Activated T-helper 2 cell treated with anti-CD3 and anti-CD28 coated beads, Interferon-gamma antibody, Interleukin-2, Interleukin-4, amounts not matched to agents 10 μg/mL and 5 μg/mL and 100 μg/mL, durations not matched to agents 14 hours and 24 hours and 36 hours (primary cell): ENCODE data around the gene ASIC2. TPM values are rescaled to one million over a fixed set of nuclear protein-coding genes. Genes with fewer than 3 reads are reported as not detected.

Experiments
- DNase-seq: peaks from one replicate; pipeline ENCODE4 v3.0.0; 2021; ENCODE audit warnings: low spot score
- H3K27ac Mint-ChIP-seq: one replicate; pipeline ENCODE4 v1.8.0; 2021; ENCODE audit warnings: mixed read lengths
- H3K27me3 Mint-ChIP-seq: one replicate; pipeline ENCODE4 v1.8.0; 2021; ENCODE audit warnings: low read depth, mixed read lengths
- H3K36me3 Mint-ChIP-seq: one replicate; pipeline ENCODE4 v1.8.0; 2021; ENCODE audit warnings: low read depth, mixed read lengths
- H3K4me1 Mint-ChIP-seq: one replicate; pipeline ENCODE4 v1.8.0; 2021; ENCODE audit warnings: low read depth, mixed read lengths
- H3K4me3 Mint-ChIP-seq: one replicate; pipeline ENCODE4 v1.8.0; 2021; ENCODE audit warnings: low read depth, mild to moderate bottlenecking, moderate library complexity, mixed read lengths
- H3K9me3 Mint-ChIP-seq: one replicate; pipeline ENCODE4 v1.8.0; 2021; ENCODE audit warnings: mixed read lengths
- intact Hi-C: fragments of 100-400 bp; cut with micrococcal nuclease; formaldehyde crosslinking; loops from one replicate; pipeline ENCODE4 v1.15.1; 2023
- total RNA-seq: library from RNA; stranded (reverse); gene quantifications from 2 replicates; pipeline ENCODE4 v1.2.3, GENCODE V29; 2022

Gene ASIC2
- total RNA-seq, 1 donor from 2014 or later: not detected

DNA sequence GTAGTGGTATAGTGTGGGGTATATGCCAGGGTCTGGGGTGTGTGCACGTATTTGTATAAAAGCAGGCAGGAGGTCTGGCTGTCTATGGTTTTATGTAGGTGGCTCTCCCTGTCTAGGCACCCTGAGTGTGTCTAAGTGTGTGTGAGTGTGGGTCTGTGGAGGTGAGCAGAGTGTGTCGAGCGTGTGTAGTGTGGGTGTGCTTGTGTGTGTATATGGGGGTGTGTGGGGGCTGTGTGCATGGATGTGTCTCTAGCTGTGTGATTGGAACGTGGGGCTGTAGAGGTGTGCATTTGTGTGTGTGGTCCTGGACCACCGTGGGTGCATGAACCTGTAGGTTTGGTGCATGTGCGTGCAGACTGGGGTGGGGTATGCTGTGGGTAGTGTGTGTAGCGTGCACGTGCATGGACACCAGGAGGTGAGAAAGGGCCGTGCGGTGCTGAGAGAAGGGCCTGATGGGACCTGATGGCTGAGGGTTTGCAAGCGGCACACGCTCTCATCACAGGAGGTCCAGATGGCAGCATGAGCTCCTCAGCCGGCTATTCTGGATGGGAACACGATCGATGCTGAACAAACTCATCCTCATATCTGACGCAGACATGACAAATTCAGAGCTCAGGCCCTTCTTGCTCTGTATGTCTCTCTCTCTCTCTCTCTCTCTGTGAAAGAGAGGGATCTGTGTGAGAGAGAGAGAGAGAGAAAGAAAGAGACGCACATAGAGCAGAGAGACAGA lies 273.8 kb downstream of the ASIC2 start:
- Mint-ChIP-seq H3K9me3 (no peaks in the 10 kb centered on the region), H3K27ac (no peak overlapping the region), H3K27me3 (peaks cover 6% of the 10 kb centered on the region), H3K4me1 (no peaks in the 10 kb centered on the region), H3K36me3 (no peaks in the 10 kb centered on the region), H3K4me3 (no peak overlapping the region)
- no peak for DNase-seq
- intact Hi-C loops: no loop called here

GRCh38 chr17:33017366-33017765 lies 275.7 kb downstream of the ASIC2 start:
- intact Hi-C loops: no loop called here
- Mint-ChIP-seq H3K27me3 (peaks cover 2% of the 10 kb centered on the region), H3K27ac (no peak overlapping the region), H3K4me1 (no peaks in the 10 kb centered on the region), H3K9me3 (no peaks in the 10 kb centered on the region), H3K36me3 (no peaks in the 10 kb centered on the region), H3K4me3 (no peak overlapping the region)
- no peak for DNase-seq

DNA sequence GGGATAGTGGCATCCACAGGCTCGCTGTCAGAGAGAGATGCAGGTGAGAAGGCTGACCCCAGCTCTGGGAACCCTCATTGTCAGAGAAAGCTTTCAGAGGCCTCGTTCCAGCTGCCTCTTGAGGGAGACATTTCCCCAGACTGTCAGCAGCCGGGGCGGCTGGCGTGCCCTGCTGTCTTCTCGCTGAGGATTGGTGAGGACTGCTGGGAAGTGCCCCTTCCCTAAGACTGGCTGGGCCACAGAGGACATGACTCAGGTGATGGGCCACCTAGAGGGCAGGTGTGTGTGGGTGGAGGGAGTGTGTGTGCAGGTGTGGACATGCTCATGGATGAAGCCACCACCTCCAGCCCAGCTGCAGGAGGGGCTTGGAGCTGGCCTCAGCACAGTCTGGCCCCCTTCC lies 276.2 kb downstream of the ASIC2 start:
- no peak for DNase-seq
- Mint-ChIP-seq H3K4me3 (no peak overlapping the region), H3K27me3 (peaks cover 3% of the 10 kb centered on the region), H3K4me1 (no peaks in the 10 kb centered on the region), H3K9me3 (no peaks in the 10 kb centered on the region), H3K27ac (no peak overlapping the region), H3K36me3 (no peaks in the 10 kb centered on the region)
- intact Hi-C loops: no loop called here

- Mint-ChIP-seq H3K4me1 (no peaks in the 10 kb centered on the region), H3K27ac (no peak overlapping the region), H3K27me3 (peaks cover 4% of the 10 kb centered on the region), H3K9me3 (no peaks in the 10 kb centered on the region), H3K36me3 (no peaks in the 10 kb centered on the region), H3K4me3 (no peak overlapping the region)
- intact Hi-C loops: no loop called here
- DNase-seq: no peak
Measured at GRCh38 chr17:33015716-33016346, 277.3 kb downstream of the ASIC2 start.

DNA sequence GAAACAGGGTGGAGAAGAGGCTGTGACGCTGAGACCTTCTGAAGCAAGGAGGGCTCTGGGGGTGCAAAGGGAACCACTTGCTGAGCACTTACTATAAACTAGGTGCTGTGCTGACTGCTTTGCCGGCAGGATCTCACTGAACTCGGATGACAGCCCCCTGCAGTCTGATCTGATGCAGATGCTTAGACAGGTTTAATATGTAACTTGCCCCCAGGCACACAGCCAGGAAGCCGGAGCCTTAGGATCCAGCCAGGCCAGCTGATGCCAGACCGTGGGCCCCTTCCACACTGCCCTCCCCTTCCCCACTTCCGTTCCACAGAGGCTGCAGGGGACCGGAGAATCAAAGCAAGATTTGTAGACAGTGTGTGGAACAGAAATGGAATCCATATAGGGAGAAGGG lies 278.3 kb downstream of the ASIC2 start:
- DNase-seq: no peak
- intact Hi-C loops: no loop called here
- no peaks in the 10 kb centered on the region for H3K36me3 Mint-ChIP-seq
- H3K4me1 Mint-ChIP-seq: no peaks in the 10 kb centered on the region
- no peak overlapping the region for H3K27ac Mint-ChIP-seq
- no peak overlapping the region for H3K4me3 Mint-ChIP-seq
- peaks cover 4% of the 10 kb centered on the region for H3K27me3 Mint-ChIP-seq
- no peaks in the 10 kb centered on the region for H3K9me3 Mint-ChIP-seq

GRCh38 chr17:33013596-33014375 lies 279.3 kb downstream of the ASIC2 start:
- no peaks in the 10 kb centered on the region for H3K9me3 Mint-ChIP-seq
- DNase-seq: no peak
- H3K4me3 Mint-ChIP-seq: no peak overlapping the region
- no peaks in the 10 kb centered on the region for H3K4me1 Mint-ChIP-seq
- H3K36me3 Mint-ChIP-seq: no peaks in the 10 kb centered on the region
- peaks cover 2% of the 10 kb centered on the region for H3K27me3 Mint-ChIP-seq
- H3K27ac Mint-ChIP-seq: no peak overlapping the region
- intact Hi-C loops: no loop called here

DNA sequence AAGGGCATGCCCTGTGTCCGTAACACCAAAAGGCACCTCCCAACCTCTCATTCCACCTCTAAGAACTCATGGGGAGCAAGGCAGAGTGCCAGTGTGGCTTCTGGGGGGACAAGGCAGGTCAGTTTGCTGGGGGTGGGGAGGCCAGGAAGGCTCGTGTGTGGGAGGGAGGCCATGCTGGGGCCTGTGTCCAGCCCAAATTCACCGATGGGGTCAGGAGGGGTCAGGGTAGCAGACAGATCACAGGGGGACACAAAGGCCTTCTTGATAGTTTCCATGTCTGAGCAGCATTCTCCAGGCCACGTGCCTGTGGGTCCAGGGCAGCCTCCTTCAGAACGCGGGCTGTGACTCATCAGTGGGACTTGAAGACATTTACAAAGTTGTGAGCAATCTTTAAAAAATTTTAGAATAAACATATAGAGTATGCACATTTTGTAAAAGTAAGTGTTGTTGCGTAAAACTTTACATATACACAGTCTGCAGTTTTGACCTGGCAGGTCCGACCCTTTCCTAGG lies 280.5 kb downstream of the ASIC2 start:
- no peaks in the 10 kb centered on the region for H3K36me3 Mint-ChIP-seq
- H3K9me3 Mint-ChIP-seq: no peaks in the 10 kb centered on the region
- no peaks in the 10 kb centered on the region for H3K4me1 Mint-ChIP-seq
- H3K27me3 Mint-ChIP-seq: peaks cover 4% of the 10 kb centered on the region
- H3K27ac Mint-ChIP-seq: no peak overlapping the region
- intact Hi-C loops: no loop called here
- no peak overlapping the region for H3K4me3 Mint-ChIP-seq
- DNase-seq: no peak

GRCh38 chr17:33009636-33010035 lies 283.5 kb downstream of the ASIC2 start:
- peaks cover 5% of the 10 kb centered on the region for H3K27me3 Mint-ChIP-seq

DNA sequence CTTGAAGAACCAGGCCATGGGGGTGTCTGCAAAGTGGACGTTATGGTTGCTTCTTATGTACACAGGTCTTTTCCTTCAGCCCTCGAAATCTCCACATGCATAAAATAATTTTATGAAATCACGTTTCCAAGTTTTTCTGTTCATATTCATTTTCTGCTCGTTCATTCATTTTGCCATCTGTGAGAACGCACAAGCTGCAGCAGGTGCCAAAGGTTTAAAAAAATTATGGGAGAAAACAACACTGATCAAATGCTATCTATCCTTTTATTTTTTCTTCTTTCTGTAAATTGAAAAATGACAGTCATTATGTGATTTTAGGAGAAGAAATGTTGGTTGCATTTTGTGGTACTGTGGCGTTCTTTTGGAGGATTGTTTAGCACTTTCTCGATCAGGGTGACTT lies 285.9 kb downstream of the ASIC2 start:
- Mint-ChIP-seq H3K4me1 (no peaks in the 10 kb centered on the region), H3K4me3 (no peak overlapping the region), H3K36me3 (no peaks in the 10 kb centered on the region), H3K27me3 (peaks cover 17% of the 10 kb centered on the region), H3K9me3 (no peaks in the 10 kb centered on the region), H3K27ac (no peak overlapping the region)
- no peak for DNase-seq
- intact Hi-C loops: no loop called here

More at GRCh38 chr17:33009636-33010035, 283.5 kb downstream of the ASIC2 start:
- Mint-ChIP-seq H3K27ac (no peak overlapping the region), H3K4me1 (no peaks in the 10 kb centered on the region), H3K4me3 (no peak overlapping the region), H3K36me3 (no peaks in the 10 kb centered on the region), H3K9me3 (no peaks in the 10 kb centered on the region)
- DNase-seq: no peak
- intact Hi-C loops: no loop called here

DNA sequence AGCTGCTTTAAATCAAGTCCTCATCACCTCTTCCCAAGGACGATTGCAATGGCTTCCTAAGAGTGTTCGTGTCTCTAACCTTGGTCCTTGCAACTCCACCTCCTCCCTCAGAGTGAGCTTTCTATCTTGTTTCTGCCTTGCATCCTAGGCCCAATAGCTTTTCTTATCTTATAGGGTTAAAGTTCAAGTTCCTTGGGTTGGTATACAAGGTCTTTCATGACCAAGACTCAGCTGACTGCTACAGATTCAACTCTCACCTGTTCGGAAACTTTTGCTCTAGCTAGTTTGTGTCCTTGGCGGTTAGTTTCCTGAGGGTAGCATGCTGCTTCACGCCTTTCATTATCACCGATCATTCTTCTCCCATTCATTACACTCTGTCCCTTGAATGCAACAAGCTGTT lies 290.8 kb downstream of the ASIC2 start:
- H3K27me3 Mint-ChIP-seq: peaks cover 34% of the 10 kb centered on the region

DNA sequence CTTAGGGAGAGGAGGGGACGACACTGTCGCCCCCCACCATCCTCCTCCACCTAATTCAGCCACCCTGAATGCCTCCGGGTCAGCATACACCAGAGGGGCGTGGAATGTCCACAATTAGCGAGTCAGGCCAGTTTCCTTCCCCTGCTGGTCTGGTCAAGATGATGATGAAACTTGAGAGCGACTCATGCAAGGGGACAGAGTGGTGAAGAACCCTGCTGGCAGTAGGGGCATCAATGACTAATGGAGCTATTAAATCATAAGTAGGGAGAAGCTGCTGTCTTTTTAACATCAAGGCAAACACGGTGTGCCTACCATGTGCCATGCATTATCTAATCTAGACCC lies 294.2 kb downstream of the ASIC2 start:
- Mint-ChIP-seq H3K27ac (no peak overlapping the region), H3K4me3 (no peak overlapping the region), H3K36me3 (no peaks in the 10 kb centered on the region), H3K4me1 (peaks cover 9% of the 10 kb centered on the region), H3K9me3 (no peaks in the 10 kb centered on the region), H3K27me3 (peaks cover 28% of the 10 kb centered on the region)
- DNase-seq: no peak
- intact Hi-C loops: loop anchor here (2.0 to 5.0 kb wide), 3 partner anchors 37 to 217 kb away; no protein-coding TSS in a partner anchor

More for the DNA sequence above, 290.8 kb downstream of the ASIC2 start:
- no peaks in the 10 kb centered on the region for H3K36me3 Mint-ChIP-seq
- H3K4me1 Mint-ChIP-seq: peaks cover 7% of the 10 kb centered on the region
- intact Hi-C loops: no loop called here
- no peak for DNase-seq
- H3K9me3 Mint-ChIP-seq: no peaks in the 10 kb centered on the region
- no peak overlapping the region for H3K27ac Mint-ChIP-seq
- H3K4me3 Mint-ChIP-seq: no peak overlapping the region

DNA sequence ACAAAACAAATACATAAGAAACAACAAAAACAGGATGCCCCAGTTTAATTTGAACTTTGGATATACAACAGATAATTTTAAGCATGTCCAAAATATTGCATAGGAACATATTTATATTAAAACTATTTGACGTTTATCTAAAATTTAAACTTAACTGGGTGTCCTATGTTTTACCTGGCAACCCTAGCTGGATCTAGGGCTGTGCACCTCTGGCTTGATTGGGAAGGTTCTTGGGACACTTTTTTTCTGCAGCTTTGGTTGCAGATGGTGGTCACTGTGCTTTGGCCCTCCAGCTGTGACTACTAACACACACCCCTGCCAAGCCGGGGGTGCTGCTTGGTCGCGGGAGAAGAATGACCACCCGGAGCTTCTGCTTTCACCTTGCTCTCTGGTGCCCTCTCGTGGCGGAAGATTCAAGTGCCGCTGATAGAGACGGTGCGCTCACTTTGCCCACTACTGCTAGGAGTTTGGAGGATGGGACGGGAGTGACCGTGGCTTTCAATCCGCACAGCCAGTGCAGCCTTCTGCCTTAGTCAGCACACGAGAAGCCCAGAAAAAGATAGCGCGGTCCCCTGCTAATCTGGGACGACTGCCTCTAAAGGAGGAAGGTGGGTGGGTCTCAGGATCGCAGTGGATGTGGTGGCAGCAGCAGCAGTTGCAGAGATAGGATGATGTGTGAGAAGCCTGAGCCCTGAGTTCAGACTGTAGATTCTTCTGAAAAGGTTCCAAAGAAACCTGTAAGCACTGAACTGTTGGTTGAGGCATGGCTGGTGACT lies 294.8 kb downstream of the ASIC2 start:
- Mint-ChIP-seq H3K36me3 (no peaks in the 10 kb centered on the region), H3K9me3 (no peaks in the 10 kb centered on the region), H3K4me1 (peaks cover 9% of the 10 kb centered on the region), H3K27me3 (peaks cover 26% of the 10 kb centered on the region), H3K4me3 (no peak overlapping the region), H3K27ac (no peak overlapping the region)
- intact Hi-C loops: loop anchor here (2.0 to 5.0 kb wide), 3 partner anchors 36 to 216 kb away; no protein-coding TSS in a partner anchor
- peak; percentile 61 for DNase-seq
